Ureter (tissue), 1 donor: ENCODE results near the gene CD99. TPM values are rescaled to one million over a fixed set of nuclear protein-coding genes. Genes with fewer than 3 reads are reported as not detected.
"Not testable (repeated sequence)": the region's sequence is repeated elsewhere in the genome, so short reads cannot be mapped to it uniquely, and the experiment has no call there.

Experiments
- DNase-seq: peaks from one replicate; pipeline ENCODE4 v3.0.0-alpha.2; 2020; ENCODE audit warnings: low spot score
- total RNA-seq: library from RNA; stranded (reverse); gene quantifications from one replicate; pipeline ENCODE4 v1.2.4, GENCODE V29; 2023
- donor health status: DM: yes; HTN: yes; CAD: no.

Gene CD99
- total RNA-seq, 1 donor from 2014 or later: 167 TPM

DNA sequence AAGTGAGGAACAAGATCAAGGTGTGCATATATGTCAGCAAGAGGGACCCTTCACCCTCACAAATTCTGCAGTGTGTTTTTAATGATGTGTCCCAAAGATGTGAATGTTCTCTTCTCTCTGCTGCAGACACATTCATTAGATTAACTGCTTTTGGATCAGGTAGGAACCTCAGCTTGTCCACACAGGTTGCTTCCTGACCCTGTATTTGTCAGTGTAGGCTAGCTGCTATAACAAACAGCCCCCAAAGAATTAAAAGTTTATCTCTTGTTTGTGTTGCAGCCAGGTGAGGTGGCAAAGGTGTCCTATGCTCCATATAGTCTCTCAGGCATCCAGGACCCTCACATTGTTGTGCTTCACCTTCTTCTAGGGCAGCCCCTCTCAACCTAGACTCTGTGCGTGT, 78.5 kb downstream of the CD99 start:
- no peak for DNase-seq

DNA sequence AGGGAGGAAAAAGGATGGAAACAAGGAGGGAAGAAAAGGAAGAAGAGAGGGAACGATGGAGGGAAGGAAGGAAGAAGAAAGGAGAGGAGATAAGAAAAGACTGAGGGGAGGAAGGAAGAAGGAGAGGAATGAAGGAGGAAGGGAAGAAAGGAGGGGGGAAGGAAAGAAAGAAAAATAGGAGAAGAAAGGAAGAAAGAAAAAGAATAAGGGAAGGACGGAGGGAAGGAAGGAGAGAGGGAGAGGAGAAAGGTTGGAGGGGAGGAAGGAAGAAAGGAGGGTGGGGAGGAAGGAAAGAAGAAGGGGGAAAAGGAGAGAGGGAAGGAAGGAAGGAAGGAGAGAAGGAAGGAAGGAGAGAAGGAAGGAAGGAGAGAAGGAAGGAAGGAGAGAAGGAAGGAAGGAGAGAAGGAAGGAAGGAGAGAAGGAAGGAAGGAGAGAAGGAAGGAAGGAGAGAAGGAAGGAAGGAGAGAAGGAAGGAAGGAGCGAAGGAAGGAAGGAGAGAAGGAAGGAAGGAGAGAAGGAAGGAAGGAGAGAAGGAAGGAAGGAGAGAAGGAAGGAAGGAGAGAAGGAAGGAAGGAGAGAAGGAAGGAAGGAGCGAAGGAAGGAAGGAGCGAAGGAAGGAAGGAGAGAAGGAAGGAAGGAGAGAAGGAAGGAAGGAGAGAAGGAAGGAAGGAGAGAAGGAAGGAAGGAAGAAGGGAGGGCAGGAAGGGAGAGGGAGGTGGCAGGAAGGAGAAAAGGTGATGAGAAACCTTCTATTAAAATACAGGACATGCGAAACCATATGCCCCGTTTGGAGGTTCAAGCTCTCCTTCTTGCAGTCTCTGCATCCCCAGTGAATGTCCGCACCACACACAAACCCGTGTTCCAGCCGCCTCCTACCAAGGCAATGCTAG, 82.3 kb downstream of the CD99 start:
- not testable (repeated sequence) for DNase-seq

DNA sequence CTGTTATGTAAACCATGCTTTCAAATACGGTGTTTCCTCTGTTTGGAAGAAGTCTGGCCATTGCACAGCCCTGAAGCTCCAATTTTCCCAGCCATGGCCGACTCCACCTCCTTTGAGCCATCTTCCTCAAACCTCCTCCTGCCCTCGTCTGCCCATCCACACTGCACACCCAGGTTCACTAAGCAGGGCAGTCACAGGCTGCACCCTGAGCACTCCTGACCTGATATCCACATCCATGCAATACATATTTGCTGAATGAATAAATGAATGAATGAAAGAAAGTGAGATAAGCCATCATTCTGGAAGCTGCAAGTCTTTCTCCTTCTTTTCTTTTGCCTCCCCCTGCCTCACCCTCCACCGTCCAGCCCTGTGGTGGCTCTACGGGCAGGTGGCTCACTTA, 83.0 kb downstream of the CD99 start:
- no peak for DNase-seq

DNA sequence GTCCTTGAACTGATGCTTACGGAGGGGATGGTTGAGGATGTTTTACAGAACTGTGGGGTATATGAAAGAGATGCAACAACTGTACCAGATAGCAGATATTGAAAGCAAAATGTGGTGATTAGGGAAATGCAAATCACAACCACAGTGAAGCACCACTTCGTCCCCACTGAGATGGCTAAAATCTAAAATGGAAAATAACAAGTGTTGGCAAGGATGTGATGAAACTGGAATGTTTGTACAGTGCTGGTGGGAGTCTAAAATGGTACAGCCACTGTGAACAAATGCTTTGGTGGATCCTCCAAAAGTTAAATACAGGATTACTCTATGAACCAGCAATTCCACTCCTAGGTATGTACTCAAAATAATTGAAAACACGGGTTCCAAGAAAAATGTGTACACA, 83.7 kb downstream of the CD99 start:
- DNase-seq: no peak

DNA sequence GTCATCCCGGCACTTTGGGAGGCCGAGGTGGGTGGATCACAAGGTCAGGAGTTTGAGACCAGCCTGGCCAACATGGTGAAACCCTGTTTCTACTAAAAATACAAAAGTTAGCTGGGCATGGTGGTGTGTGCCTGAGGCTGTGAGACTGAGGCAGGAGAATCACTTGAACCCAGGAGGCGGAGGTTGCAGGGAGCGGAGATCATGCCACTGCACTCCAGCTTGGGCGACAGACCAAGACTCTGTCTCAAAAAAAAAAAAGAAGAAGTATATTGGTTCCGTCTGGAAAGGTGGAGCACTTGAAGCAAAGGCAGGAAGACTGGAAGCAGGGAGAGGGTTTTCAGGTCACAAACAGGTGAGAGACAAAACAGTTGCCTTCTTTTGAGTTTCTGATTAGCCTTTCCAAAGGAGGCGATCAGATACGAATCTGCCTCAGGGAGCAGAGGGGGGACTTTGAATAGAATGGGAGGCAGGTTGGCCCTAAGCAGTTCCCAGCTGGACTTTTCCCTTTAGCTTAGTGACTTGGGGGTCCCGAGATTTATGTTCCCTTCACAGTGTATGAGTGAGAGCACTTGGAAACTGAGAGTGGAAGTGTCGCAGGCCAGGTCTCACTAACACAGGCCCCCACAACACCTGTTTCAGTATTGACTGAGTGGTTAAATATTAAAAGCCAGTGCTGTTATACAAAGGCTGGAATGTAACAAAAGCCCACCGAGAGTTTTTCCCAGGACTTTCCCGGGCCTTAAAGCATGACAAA, 89.6 kb downstream of the CD99 start:
- not testable (repeated sequence) for DNase-seq

DNA sequence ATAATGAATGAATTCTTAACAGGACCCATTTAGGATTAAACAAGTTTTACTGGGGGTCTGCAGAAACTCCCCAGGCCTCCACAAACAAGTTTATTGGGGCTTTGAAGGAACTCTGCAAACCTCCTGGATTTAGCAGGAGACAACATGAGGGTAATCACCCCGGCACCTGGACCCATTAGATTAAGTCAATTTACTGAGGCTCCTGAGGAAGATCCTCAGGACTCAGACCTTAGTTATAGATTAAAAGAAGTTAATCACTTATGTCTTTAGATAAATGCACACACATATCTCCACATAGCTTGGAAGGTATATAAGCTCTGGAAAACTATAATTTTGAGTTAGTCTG, 90.1 kb downstream of the CD99 start:
- no peak for DNase-seq

DNA sequence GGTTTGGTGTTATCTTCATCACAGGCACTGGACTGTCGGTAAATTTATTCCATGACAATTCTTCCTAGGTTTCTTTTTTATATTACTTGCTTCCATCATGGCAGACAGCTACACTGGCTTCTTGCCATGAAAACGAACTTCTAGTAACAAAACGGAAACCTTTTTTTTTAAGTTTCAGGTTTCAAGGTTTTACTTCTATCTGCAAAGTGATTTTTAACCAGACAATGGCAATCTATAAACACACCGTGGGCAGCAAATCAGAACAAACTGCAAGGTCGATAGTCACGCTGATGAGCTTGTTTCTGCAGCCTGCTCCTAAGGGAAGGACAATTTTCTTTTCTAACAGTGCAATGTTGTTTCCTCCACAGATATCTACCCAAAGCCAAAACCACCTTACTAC, 90.6 kb downstream of the CD99 start:
- no peak for DNase-seq

DNA sequence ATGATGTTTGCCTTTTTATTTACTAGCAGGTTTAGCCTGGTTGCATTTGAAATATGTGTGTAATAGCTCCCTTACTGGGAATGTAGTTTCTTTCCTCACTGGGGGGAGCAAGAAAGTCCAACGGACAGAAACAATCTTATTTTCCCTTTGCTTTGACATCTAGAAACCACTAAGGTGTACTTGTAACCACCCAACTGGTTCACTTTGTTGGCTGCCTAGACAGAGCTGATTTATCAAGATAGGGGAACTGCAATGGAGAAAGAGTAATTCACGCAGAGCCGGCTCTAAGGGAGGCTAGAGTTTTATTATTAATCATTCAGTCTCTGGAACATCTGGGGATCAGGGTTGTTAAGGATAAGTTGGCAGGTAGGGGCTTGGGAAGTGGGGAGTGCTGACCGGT, 91.1 kb downstream of the CD99 start:
- no peak for DNase-seq

DNA sequence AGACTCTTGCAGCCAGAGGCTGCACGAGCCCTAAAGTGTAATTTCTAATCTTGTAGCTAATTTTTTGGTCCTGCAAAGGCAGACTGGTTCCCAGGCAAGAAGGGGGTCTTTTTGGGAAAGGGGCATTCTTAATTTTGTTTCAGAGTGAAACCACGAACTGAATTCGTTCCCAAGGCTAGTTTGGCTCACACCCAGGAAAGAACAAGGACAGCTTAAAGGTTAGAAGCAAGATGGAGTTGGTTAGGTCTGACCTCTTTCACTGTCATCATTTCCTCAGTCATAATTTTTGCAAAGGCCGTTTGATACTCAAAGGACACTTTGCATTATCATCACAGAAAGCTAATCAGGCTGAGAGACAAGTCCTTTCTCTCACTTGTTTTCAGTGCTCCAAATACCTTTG, 91.7 kb downstream of the CD99 start:
- DNase-seq: no peak

DNA sequence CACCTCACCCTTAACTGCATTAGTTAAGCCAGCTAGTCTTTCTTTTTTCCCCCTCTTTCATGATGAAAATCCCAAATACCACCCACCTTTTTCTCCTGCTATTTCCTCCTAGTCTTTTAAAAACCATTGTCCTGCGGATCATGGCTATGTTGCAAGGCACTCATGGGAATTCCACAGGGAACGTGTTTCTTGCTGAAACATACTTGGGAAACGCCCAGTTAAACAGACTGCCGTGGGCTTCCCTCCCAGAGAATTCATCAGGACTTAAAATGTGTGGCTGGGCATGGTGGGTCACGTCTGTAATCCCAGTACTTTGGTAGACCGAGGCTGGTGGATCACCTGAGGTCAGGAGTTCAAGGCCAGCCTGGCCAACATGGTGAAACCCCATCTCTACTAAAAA, 92.9 kb downstream of the CD99 start:
- DNase-seq: no peak

DNA sequence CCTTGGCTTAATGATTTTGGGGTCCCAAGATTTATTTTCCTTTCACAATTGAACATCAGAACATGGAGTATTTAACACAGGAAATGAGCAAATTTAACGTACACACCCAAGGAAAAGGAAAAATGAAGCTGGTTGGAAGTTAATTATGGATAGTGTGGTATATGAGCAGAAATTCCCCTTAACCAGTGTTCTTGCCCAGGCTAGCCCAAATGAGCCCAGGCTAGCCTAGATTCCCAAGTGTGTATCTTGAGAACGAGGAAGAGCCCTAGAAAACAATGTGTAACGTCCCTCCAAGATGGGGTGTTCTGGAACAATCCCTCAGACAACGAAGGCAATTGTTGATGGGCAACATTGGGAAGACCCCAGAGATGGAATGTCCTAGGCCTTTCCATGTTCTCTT, 94.4 kb downstream of the CD99 start:
- no peak for DNase-seq

DNA sequence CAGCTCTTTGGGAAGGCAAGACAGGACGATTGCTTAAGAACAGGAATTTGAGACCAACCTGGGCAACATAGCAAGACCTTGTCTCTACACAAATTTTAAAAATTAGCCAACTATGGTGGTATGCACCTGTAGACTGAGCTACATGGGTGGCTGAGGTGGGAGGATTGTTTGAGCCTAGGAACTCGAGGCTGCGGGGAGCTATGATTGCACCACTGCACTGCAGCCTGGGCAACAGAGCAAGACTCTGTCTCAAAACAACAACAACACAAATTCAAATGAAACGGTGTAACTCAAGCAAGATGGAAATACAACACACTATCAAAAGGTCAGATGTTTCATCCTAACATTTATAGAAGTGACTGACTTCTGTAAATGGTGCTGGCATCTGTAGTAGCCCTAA, 97.9 kb downstream of the CD99 start:
- DNase-seq: no peak

DNA sequence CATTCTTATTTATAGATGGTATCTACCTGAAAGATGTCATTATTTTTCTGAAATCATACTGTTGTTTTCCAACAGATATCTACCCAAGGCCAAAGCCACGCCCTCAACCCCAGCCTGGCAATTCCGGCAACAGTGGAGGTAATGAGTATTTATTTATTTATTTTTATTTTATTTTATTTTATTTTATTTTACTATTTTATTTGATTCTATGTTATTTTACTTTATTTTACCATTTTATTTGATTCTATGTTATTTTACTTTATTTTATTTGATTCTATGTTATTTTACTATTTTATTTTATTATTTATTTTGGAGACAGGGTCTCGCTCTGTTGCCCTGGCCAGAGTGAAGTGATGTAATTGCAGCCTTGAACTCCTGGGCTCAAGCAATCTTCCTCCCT, 98.5 kb downstream of the CD99 start:
- no peak for DNase-seq

Other genes starting within 250 kb of the CD99 start
- 18.5 TPM for gene DHRSX, start 190.3 kb upstream of the CD99 start, total RNA-seq
- gene ZBED1, start 190.3 kb upstream of the CD99 start, total RNA-seq: 21.5 TPM
- gene XG, start 60.7 kb downstream of the CD99 start, total RNA-seq: 1.6 TPM
- gene GYG2, start 137.6 kb downstream of the CD99 start, total RNA-seq: 4.9 TPM
- 110 TPM for gene ARSD, start 238.0 kb downstream of the CD99 start, total RNA-seq